HG02852 (cell line): ENCODE measurements around the gene LCN6.
"Not testable (repeated sequence)": the region's sequence is repeated elsewhere in the genome, so short reads cannot be mapped to it uniquely, and the experiment has no call there.

Experiments used
- ATAC-seq: cut with Tn5 transposase; IDR thresholded peaks from one replicate; pipeline ENCODE4 v1.9.1; 2021; ENCODE audit warnings: mild to moderate bottlenecking, moderate library complexity; ENCODE audit not compliant: unreplicated experiment

LCN6 gene

GRCh38 chr9:136760424-136760823 lies 12.1 kb upstream of the LCN6 start:
- no peak for ATAC-seq

GRCh38 chr9:136759436-136760325 lies 11.4 kb upstream of the LCN6 start:
- no peak for ATAC-seq

- ATAC-seq = no peak
These were observed 10.7 kb upstream of the LCN6 start for GRCh38 chr9:136759001-136759400.

GRCh38 chr9:136757751-136758140 lies 9.4 kb upstream of the LCN6 start:
- no peak for ATAC-seq

- no peak for ATAC-seq
These were observed 9.0 kb upstream of the LCN6 start for GRCh38 chr9:136757328-136757727.

- no peak for ATAC-seq
These were observed 8.5 kb upstream of the LCN6 start for GRCh38 chr9:136756836-136757235.

- no peak for ATAC-seq
These were observed 7.8 kb upstream of the LCN6 start for GRCh38 chr9:136756134-136756438.

GRCh38 chr9:136755302-136756133 lies 7.2 kb upstream of the LCN6 start:
- ATAC-seq = not testable (repeated sequence)

GRCh38 chr9:136754626-136755301 lies 6.4 kb upstream of the LCN6 start:
- ATAC-seq = no peak

GRCh38 chr9:136754059-136754572 lies 5.8 kb upstream of the LCN6 start:
- ATAC-seq = no peak

- ATAC-seq = no peak
These were observed 5.2 kb upstream of the LCN6 start for GRCh38 chr9:136753371-136754058.

- no peak for ATAC-seq
These were observed 3.5 kb upstream of the LCN6 start for GRCh38 chr9:136751814-136752213.

- ATAC-seq = no peak
These were observed 2.9 kb upstream of the LCN6 start for GRCh38 chr9:136751244-136751643.

- ATAC-seq = no peak
These were observed 2.2 kb upstream of the LCN6 start for GRCh38 chr9:136750526-136750925.

GRCh38 chr9:136748666-136749611 lies 614 bp upstream of the LCN6 start:
- ATAC-seq = no peak

GRCh38 chr9:136747161-136748060 lies 914 bp downstream of the LCN6 start:
- no peak for ATAC-seq

GRCh38 chr9:136746621-136747020 lies 1.7 kb downstream of the LCN6 start:
- no peak for ATAC-seq

GRCh38 chr9:136746155-136746490 lies 2.2 kb downstream of the LCN6 start:
- ATAC-seq = no peak
